ENCODE measurements around the gene KIF5A. TPM values are rescaled to one million over a fixed set of nuclear protein-coding genes. Genes with fewer than 3 reads are reported as not detected.

Gene KIF5A
- total RNA-seq, 1 donor from 2014 or later, result 0.46 TPM

- H3K4me3 Mint-ChIP-seq (ENCODE audit: unreplicated experiment), result peak overlapping the region; percentile 65
- no peaks in the 10 kb centered on the region for H3K9me3 Mint-ChIP-seq (ENCODE audit: unreplicated experiment)
- peaks cover 26% of the 10 kb centered on the region for H3K4me1 Mint-ChIP-seq (ENCODE audit: unreplicated experiment)
- DNase-seq (ENCODE audit: low spot score), result no peak
- H3K27ac Mint-ChIP-seq (ENCODE audit: unreplicated experiment), result no peak overlapping the region
- TF ChIP-seq CTCF (IDR thresholded peaks at IDR 0.05; ENCODE audit: unreplicated experiment), result no peak
- peaks cover 13% of the 10 kb centered on the region for H3K27me3 Mint-ChIP-seq (ENCODE audit: unreplicated experiment)
- H3K36me3 Mint-ChIP-seq (ENCODE audit: low read depth, unreplicated experiment), result no peaks in the 10 kb centered on the region
Observed at GRCh38 chr12:57549203-57549908, 488 bp upstream of the KIF5A start.

- Mint-ChIP-seq H3K36me3 (ENCODE audit: low read depth, unreplicated experiment) (no peaks in the 10 kb centered on the region), H3K4me3 (ENCODE audit: unreplicated experiment) (peak overlapping the region; percentile 43), H3K4me1 (ENCODE audit: unreplicated experiment) (peaks cover 15% of the 10 kb centered on the region), H3K27me3 (ENCODE audit: unreplicated experiment) (peaks cover 13% of the 10 kb centered on the region), H3K9me3 (ENCODE audit: unreplicated experiment) (no peaks in the 10 kb centered on the region), H3K27ac (ENCODE audit: unreplicated experiment) (no peak overlapping the region)
- DNase-seq (ENCODE audit: low spot score), result no peak
- TF ChIP-seq CTCF (IDR thresholded peaks at IDR 0.05; ENCODE audit: unreplicated experiment), result no peak
Observed at GRCh38 chr12:57550641-57551549, 1.1 kb downstream of the KIF5A start.

GRCh38 chr12:57551637-57552305 lies 1.9 kb downstream of the KIF5A start:
- no peak overlapping the region for H3K27ac Mint-ChIP-seq (ENCODE audit: unreplicated experiment)
- no peak for DNase-seq (ENCODE audit: low spot score)
- H3K4me1 Mint-ChIP-seq (ENCODE audit: unreplicated experiment), result peaks cover 8% of the 10 kb centered on the region
- no peaks in the 10 kb centered on the region for H3K36me3 Mint-ChIP-seq (ENCODE audit: low read depth, unreplicated experiment)
- H3K4me3 Mint-ChIP-seq (ENCODE audit: unreplicated experiment), result no peak overlapping the region
- H3K27me3 Mint-ChIP-seq (ENCODE audit: unreplicated experiment), result peaks cover 10% of the 10 kb centered on the region
- no peak for TF ChIP-seq CTCF (IDR thresholded peaks at IDR 0.05; ENCODE audit: unreplicated experiment)
- no peaks in the 10 kb centered on the region for H3K9me3 Mint-ChIP-seq (ENCODE audit: unreplicated experiment)

- no peak for TF ChIP-seq CTCF (IDR thresholded peaks at IDR 0.05; ENCODE audit: unreplicated experiment)
- Mint-ChIP-seq H3K9me3 (ENCODE audit: unreplicated experiment) (no peaks in the 10 kb centered on the region), H3K27ac (ENCODE audit: unreplicated experiment) (no peak overlapping the region), H3K4me3 (ENCODE audit: unreplicated experiment) (no peak overlapping the region), H3K36me3 (ENCODE audit: low read depth, unreplicated experiment) (no peaks in the 10 kb centered on the region), H3K27me3 (ENCODE audit: unreplicated experiment) (peaks cover 10% of the 10 kb centered on the region), H3K4me1 (ENCODE audit: unreplicated experiment) (peaks cover 5% of the 10 kb centered on the region)
- DNase-seq (ENCODE audit: low spot score), result no peak
Observed at GRCh38 chr12:57552306-57552651, 2.4 kb downstream of the KIF5A start.
